Islet of Langerhans (tissue), 1 donor: ENCODE measurements around the gene TFEB.
"Not testable (repeated sequence)": the region's sequence is repeated elsewhere in the genome, so short reads cannot be mapped to it uniquely, and the experiment has no call there.

ENCODE experiments used
- FAIRE-seq: peaks from one replicate; lab custom pipeline; 2011; peaks lifted over from hg19 to GRCh38; lab: Jason Lieb, UNC

Gene TFEB

DNA sequence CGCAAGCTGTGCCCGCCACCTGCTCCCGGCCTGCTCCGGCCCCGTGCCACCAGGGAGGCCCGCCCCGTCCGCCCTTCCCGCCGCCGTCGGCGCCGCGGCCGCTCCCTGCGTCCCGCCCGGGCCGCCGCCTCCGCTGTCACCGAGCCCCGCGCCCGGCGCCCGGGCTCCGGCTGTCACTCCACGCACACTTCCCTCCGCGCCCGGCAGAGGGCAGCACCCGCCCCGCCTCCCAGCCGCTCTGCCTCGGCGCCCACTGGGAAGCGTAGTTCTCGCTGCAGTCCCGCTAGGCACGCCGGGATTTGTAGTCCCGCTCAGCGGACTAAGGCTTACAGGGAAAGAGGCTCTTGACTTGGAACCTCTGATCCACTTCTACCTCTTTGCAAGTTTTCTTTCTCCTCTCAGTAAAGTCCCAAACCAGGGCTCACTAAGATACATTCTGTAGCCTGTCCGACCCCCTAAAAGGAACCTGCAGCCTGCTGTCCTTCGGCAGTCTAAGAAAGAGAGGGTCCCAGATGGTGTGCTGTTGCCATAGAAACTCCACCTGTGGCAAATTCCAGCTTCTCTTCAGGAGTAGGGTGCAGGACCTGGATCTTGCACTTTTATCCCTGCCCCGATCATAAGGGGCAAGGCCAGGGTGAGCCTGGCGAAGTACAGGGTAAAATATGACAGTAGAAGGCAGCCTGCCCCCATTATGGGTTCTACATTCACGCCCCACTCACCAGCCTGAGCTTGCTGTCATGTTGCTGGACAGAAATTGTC, at the start of gene TFEB:
Gene TFEB (minus strand): TSS at position 182 of the 759 bp plus-strand sequence. CDS start 44,395 bp downstream, outside the sequence.
- FAIRE-seq = no peak

DNA sequence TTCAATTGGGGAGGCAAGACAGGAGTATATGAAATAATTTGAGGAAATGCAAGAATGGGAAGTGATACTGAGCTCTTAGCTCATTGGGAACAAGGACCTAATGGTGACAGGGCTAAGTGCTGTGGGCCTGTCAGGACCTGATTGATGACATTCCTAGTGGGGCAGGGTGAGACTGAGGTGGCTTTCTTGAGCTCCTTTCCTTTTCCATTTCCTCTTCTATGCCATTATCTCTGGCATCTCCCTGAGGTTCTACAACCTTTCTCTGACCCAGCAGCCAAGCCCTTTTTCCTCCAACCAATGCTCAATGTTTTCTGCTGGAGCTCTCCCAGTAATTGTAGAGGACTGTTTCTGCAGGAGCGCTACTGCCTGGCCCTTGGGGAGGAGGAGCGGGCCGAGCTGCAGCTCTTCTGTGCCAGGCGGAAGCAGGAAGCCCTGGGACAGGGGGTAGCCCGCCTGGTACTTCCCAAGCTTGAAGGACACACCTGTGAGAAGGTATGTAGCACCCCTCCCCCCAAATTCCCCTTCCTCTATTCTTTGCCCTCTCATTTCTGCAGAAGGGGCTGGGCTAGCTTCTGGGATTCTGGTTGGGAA, 49.3 kb upstream of the TFEB start:
- FAIRE-seq = no peak

DNA sequence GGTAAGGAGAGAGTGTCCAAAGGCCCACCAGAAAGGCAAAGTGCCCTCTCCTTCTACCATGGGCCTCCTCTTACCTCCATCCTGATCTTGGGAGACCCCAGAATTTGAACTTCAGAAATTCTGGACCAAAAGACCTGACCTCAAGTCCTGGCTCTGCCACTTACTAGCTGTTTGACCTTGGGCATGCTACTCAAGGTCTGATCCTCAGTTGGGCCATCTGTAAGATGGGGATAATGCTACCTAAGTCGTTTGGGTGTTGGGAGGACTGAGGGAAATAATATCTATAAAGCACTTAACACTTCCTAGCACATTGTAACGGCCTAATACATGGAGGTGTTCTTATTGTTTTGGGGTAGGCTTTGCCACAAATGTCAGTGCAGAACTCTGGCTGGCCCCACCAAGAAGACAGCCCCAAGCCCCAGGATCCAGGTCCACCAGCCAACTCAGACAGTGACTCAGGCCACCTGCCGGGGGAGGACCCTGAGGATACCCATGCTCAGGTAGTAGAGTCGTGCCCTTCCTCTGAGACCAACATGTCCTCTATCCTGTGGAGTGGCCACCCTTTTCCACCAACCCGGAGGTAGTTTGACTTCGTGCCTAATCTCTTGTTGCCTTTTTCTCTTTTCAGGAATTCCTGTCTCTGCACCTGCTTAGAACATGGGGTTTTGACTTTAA, 47.8 kb upstream of the TFEB start:
- FAIRE-seq = no peak

DNA sequence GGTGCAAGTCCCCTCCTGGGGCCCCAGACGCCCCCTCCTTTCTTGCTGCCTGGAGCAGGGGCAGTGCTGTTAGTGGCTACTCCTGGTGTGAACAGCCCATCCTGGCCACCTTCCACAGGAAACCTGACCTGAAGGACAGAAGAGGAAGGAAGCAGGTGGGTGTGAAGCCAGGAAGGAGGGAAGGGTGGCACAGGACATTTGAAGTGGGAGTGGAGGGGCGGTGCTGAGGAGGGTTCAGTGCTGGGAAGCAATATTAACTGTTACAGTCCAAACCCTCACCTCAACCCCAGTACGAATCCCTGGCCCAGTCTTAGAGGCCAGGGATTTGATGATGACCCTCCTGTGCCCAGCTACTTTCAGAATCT, 45.9 kb upstream of the TFEB start:
- FAIRE-seq = no peak

- no peak for FAIRE-seq
These were observed 45.4 kb upstream of the TFEB start, which contains the start of gene PRICKLE4 for GRCh38 chr6:41780551-41781365. Gene PRICKLE4 (plus strand): TSS chr6:41780782. CDS start chr6:41783474, 2,692 bp downstream.

GRCh38 chr6:41779788-41780550, 44.6 kb upstream of the TFEB start, which contains the start of gene FRS3:
Gene FRS3 (minus strand): TSS chr6:41779900. CDS start chr6:41776987, 2,913 bp downstream.
- no peak for FAIRE-seq

GRCh38 chr6:41779336-41779735, 43.9 kb upstream of the TFEB start:
- FAIRE-seq = no peak

DNA sequence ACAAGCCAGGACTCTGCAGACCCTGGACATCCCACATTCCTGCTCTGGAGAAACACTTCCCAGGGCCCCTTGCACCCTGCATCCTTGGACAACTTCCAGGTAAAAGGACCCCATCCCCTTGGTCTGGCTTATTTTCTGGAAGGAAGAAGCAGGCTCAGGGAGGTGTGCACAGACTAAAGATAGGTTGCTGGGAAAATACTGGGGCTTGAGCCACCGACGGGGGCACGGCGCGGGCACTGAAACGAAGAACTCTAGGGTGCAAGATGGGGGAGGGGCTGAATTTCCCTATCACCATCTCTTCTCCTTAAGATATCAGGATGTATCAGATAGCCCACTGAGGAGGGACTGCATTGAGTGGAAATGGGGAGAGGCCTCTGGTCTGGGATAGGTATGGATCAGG, 43.5 kb upstream of the TFEB start:
- FAIRE-seq = no peak

DNA sequence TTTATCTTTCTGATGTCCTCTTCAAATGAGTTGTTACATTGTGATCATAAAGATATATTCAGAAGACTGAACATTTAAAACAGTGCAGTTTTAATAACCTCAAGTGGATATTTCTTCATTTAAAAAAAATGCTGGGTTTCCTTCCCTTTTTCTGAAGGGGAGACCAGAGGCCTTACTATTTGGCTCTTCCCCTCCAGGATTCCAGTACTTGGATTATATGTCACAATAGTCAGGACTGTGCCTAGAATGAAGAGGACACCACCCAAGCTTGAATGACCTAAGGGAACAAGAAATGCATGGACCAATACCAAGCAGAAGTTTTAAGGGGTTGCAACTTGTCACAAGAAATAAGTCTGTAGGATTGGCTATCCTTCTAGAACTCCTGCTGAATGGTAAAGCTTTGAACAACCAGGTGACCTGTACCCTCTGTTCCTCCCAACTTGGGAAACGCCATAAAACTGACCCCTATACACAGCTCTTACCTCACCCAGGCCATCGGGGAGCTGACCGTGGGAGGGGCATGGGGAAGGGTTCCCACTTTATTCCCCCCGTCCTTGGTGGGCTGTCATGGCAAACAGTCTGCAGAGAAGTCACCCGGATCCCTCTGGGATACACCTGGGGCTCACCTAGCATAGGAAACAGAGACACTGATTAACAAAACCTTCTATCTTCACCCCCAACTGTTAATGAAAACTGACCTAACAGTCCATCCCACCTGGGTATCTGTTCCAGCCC, 42.3 kb upstream of the TFEB start:
- no peak for FAIRE-seq

DNA sequence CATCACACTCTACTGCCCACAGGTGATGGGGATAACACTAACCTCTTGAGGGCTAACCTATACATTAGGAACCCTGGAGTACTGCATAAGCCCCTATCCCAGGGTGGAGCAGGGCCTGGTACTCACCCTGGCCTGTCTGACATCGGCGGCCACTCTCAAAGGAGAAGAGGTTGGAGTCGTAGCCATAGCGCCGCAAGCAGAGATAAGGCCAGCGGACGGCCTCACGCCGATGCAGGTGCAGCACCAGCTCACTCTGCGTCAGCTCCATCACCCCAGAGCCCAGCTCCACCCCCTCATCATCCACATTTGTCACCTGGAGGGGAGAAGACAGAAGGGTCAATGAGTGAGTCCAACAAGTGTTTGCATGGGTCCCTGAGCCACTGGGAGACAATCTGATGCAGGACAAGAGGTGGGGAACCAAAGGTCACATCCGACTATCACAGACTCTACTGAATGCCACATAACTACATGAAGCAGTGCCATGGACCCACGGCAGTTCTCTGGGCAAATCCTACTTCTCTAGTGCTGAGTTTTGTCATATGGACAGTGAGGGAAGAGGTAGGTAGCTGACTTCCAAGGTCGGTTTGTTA, 40.0 kb upstream of the TFEB start:
- no peak for FAIRE-seq

DNA sequence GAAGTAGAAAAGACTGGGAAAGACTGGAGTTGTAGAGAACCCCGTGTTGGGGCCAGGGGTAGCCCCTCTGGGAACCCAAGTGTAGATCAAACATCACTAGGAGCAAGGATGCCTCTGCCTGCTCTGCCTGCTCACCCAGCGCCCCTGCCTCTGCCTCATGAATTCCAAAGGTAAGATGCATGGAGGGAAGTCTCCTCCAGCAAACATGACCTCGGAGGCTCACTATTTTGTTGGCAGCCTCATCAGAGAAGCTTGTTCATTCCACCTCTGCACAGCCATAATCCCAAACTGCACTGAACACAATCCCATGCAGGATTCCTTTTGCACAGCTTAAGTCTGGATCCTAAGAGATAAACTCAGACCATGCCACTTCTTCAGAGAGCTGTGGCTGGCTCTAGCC, 39.4 kb upstream of the TFEB start:
- no peak for FAIRE-seq

- FAIRE-seq = no peak
These were observed 35.9 kb upstream of the TFEB start for GRCh38 chr6:41771058-41771983.

- no peak for FAIRE-seq
These were observed 35.1 kb upstream of the TFEB start for GRCh38 chr6:41770381-41771057.

DNA sequence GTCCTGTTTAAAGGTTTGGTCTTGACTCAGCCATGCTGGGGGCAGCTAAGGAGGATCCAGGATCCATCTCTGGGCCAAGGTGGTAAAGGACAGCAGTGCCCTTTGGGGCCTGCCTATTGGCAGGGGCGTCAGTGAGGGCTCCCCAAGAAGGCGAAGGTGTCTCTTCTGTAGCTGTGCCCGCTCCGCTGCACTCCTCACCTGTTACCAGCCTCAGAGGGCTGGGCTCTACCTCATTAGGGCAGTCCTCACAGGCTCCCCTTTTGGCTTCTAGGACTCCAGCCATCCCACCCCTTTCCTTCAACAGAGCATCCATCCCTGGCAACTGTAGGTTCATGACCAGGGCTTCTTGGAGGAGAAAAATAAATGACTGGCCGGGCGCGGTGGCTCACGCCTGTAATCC, 34.0 kb upstream of the TFEB start:
- FAIRE-seq = no peak

- FAIRE-seq = no peak
These were observed 33.3 kb upstream of the TFEB start for GRCh38 chr6:41768545-41769308.

GRCh38 chr6:41767112-41767833, 31.9 kb upstream of the TFEB start:
- FAIRE-seq = no peak

- not testable (repeated sequence) for FAIRE-seq
These were observed 30.7 kb upstream of the TFEB start for GRCh38 chr6:41766043-41766664.
